WTC11 (cell line): ENCODE results near the gene SMARCA4. TPM values are rescaled to one million over a fixed set of nuclear protein-coding genes. Genes with fewer than 3 reads are reported as not detected.

Experiments
- ATAC-seq: fragments of 200-7000 bp; cut with Tn5 transposase; 2 replicates; pipeline ENCODE4 v1.10.0; 2021; ENCODE audit warnings: mild to moderate bottlenecking, moderate library complexity
- CTCF ChIA-PET: fragments of 300-600 bp; sonication (Branson Sonifier 250); formaldehyde crosslinking; loops from one replicate; lab custom pipeline; 2021; ENCODE audit warnings: antibody characterized with exemption; lab: Charles Lee
- POLR2A ChIA-PET: fragments of 350-600 bp; sonication (Branson Sonifier 250); formaldehyde crosslinking; loops from one replicate; lab custom pipeline; 2021; ENCODE audit warnings: antibody characterized with exemption; lab: Charles Lee
- DNase-seq: peaks from one replicate; pipeline ENCODE4 v3.0.0; 2021; ENCODE audit warnings: low spot score
- H3K27ac Mint-ChIP-seq: 2 replicates; pipeline ENCODE4 v1.8.0; 2021; ENCODE audit warnings: mixed read lengths
- H3K27me3 Mint-ChIP-seq: 2 replicates; pipeline ENCODE4 v1.8.0; 2021; ENCODE audit warnings: low read depth, mild to moderate bottlenecking, moderate library complexity, mixed read lengths
- H3K36me3 Mint-ChIP-seq: 2 replicates; pipeline ENCODE4 v1.8.0; 2021; ENCODE audit warnings: mixed read lengths
- H3K4me1 Mint-ChIP-seq: 2 replicates; pipeline ENCODE4 v1.8.0; 2022; ENCODE audit warnings: mixed read lengths
- H3K4me3 Mint-ChIP-seq: 2 replicates; pipeline ENCODE4 v1.8.0; 2021; ENCODE audit warnings: mild to moderate bottlenecking, moderate library complexity, mixed read lengths
- H3K9me3 Mint-ChIP-seq: 2 replicates; pipeline ENCODE4 v1.8.0; 2021; ENCODE audit warnings: mixed read lengths
- CBFB ChIP-seq: sonication (generic); formaldehyde crosslinking; IDR thresholded peaks from 2 replicates; pipeline ENCODE4 v1.8.1; 2022; ENCODE audit warnings: mild to moderate bottlenecking, low read depth, missing genetic modification reagents
- CREM ChIP-seq: sonication (generic); formaldehyde crosslinking; IDR thresholded peaks from 2 replicates; pipeline ENCODE4 v1.8.1; 2022; ENCODE audit warnings: mild to moderate bottlenecking, missing genetic modification reagents, moderate library complexity
- ELF4 ChIP-seq: sonication (generic); formaldehyde crosslinking; IDR thresholded peaks from 2 replicates; pipeline ENCODE4 v1.8.1; 2022; ENCODE audit warnings: low read depth, mild to moderate bottlenecking, moderate library complexity, missing genetic modification reagents
- ETV6 ChIP-seq: sonication (generic); formaldehyde crosslinking; IDR thresholded peaks from 2 replicates; pipeline ENCODE4 v1.8.1; 2022; ENCODE audit warnings: mild to moderate bottlenecking, missing genetic modification reagents
- GRHL2 ChIP-seq: fragments of 250-450 bp; sonication (Bioruptor Pico); IDR thresholded peaks from 2 replicates; pipeline ENCODE4 v1.8.0; 2022; ENCODE audit warnings: mild to moderate bottlenecking, moderate library complexity; ENCODE audit not compliant: insufficient replicate concordance, severe bottlenecking
- NR2C2 ChIP-seq: sonication (generic); formaldehyde crosslinking; IDR thresholded peaks from 2 replicates; pipeline ENCODE4 v1.8.0; 2022; ENCODE audit warnings: mild to moderate bottlenecking, missing genetic modification reagents
- NR3C1 ChIP-seq: sonication (generic); formaldehyde crosslinking; conservative IDR thresholded peaks from 2 replicates; pipeline ENCODE4 v1.8.1; 2023; ENCODE audit warnings: low read depth, mild to moderate bottlenecking, missing genetic modification reagents
- PRRX2 ChIP-seq: fragments of 250-450 bp; sonication (Bioruptor Pico); IDR thresholded peaks from 2 replicates; pipeline ENCODE4 v1.8.0; 2021; ENCODE audit warnings: mild to moderate bottlenecking
- TEAD1 ChIP-seq: sonication (generic); formaldehyde crosslinking; IDR thresholded peaks from 2 replicates; pipeline ENCODE4 v1.8.0; 2022; ENCODE audit warnings: mild to moderate bottlenecking, missing genetic modification reagents
- TEAD4 ChIP-seq: sonication (generic); formaldehyde crosslinking; IDR thresholded peaks from 2 replicates; pipeline ENCODE4 v1.8.0; 2022; ENCODE audit warnings: mild to moderate bottlenecking, missing genetic modification reagents
- TP53 ChIP-seq: sonication (generic); formaldehyde crosslinking; IDR thresholded peaks from 2 replicates; pipeline ENCODE4 v1.8.1; 2023; ENCODE audit warnings: mild to moderate bottlenecking, missing genetic modification reagents
- ZNF232 ChIP-seq: sonication (generic); formaldehyde crosslinking; IDR thresholded peaks from 2 replicates; pipeline ENCODE4 v1.8.0; 2022; ENCODE audit warnings: mild to moderate bottlenecking, missing genetic modification reagents
- ZNF263 ChIP-seq: sonication (generic); formaldehyde crosslinking; IDR thresholded peaks from 2 replicates; pipeline ENCODE4 v1.8.1; 2022; ENCODE audit warnings: low read depth, mild to moderate bottlenecking, moderate library complexity, missing genetic modification reagents
- ZNF317 ChIP-seq: sonication (generic); formaldehyde crosslinking; IDR thresholded peaks from 2 replicates; pipeline ENCODE4 v1.8.1; 2023; ENCODE audit warnings: low read depth, mild to moderate bottlenecking, moderate library complexity, missing genetic modification reagents, borderline replicate concordance
- ZNF423 ChIP-seq: fragments of 250-450 bp; sonication (Bioruptor Pico); IDR thresholded peaks from 2 replicates; pipeline ENCODE4 v2.1.2; 2022; ENCODE audit warnings: mild to moderate bottlenecking, moderate library complexity
- ZNF512 ChIP-seq: sonication (generic); formaldehyde crosslinking; IDR thresholded peaks from 2 replicates; pipeline ENCODE4 v1.8.1; 2022; ENCODE audit warnings: missing genetic modification reagents, borderline replicate concordance
- total RNA-seq: library from RNA; stranded (reverse); gene quantifications from 3 replicates; pipeline ENCODE4 v1.2.3, GENCODE V29; 2021
- TF ChIP-seq, protein P1 (sequence below): sonication (generic); formaldehyde crosslinking; conservative IDR thresholded peaks from 2 replicates; pipeline ENCODE4 v1.8.1; 2023; ENCODE audit warnings: mild to moderate bottlenecking, low read depth, missing genetic modification reagents, moderate library complexity
- TF ChIP-seq, protein P2 (sequence below): sonication (generic); formaldehyde crosslinking; IDR thresholded peaks from 2 replicates; pipeline ENCODE4 v1.8.1; 2023; ENCODE audit warnings: mild to moderate bottlenecking, missing genetic modification reagents
- TF ChIP-seq, protein P3 (sequence below): fragments of 250-450 bp; sonication (Bioruptor Pico); conservative IDR thresholded peaks from 2 replicates; pipeline ENCODE4 v1.9.0; 2021; ENCODE audit warnings: mild to moderate bottlenecking

The SMARCA4 gene
- total RNA-seq, 1 experiment from 2014 or later: 295 TPM

- TF ChIP-seq, protein P1, sequence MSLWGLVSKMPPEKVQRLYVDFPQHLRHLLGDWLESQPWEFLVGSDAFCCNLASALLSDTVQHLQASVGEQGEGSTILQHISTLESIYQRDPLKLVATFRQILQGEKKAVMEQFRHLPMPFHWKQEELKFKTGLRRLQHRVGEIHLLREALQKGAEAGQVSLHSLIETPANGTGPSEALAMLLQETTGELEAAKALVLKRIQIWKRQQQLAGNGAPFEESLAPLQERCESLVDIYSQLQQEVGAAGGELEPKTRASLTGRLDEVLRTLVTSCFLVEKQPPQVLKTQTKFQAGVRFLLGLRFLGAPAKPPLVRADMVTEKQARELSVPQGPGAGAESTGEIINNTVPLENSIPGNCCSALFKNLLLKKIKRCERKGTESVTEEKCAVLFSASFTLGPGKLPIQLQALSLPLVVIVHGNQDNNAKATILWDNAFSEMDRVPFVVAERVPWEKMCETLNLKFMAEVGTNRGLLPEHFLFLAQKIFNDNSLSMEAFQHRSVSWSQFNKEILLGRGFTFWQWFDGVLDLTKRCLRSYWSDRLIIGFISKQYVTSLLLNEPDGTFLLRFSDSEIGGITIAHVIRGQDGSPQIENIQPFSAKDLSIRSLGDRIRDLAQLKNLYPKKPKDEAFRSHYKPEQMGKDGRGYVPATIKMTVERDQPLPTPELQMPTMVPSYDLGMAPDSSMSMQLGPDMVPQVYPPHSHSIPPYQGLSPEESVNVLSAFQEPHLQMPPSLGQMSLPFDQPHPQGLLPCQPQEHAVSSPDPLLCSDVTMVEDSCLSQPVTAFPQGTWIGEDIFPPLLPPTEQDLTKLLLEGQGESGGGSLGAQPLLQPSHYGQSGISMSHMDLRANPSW (CRISPR knock-in tag): no peak
These were observed 72.9 kb downstream of the SMARCA4 start (continued) for GRCh38 chr19:11033763-11034162.

DNA sequence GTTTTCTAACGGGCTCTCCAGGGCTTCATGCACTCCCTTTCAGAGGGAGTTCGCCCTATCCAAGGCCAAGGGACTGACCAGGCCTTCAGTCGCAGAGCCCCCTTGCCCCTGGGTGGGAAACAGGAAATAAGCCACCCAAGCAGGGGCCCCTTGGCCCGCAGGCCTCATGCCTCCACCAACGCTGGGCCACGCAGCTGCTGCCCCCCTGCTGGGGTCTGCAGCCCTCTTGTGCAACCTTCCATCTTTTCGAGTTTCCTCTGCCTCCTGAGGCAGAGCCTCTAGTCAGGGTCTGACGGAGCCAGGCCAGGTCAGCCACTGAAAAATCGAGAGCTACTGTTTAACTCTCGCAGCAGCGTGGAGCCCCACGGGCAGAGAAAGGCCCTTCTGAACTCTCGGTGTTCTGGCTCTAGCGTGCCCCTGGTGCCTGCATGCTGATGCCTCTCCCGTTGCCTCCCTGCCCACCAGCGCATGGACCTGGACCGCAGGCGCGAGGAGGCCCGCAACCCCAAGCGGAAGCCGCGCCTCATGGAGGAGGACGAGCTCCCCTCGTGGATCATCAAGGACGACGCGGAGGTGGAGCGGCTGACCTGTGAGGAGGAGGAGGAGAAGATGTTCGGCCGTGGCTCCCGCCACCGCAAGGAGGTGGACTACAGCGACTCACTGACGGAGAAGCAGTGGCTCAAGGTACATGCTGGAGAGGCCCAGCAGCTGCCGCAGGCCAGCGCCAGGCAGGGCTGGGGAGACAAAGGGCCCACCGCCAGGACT lies 73.8 kb downstream of the SMARCA4 start:
- peaks cover 77% of the 10 kb centered on the region for H3K36me3 Mint-ChIP-seq
- POLR2A ChIA-PET: interaction anchor here (0.6 to 1.4 kb wide), 3 partner anchors 29 to 83 kb away, joined by 3 read pairs; partner anchors contain the start of gene LDLR
- H3K4me1 Mint-ChIP-seq: no peaks in the 10 kb centered on the region

More for the DNA sequence above, 73.8 kb downstream of the SMARCA4 start:
- Mint-ChIP-seq H3K27me3 (no peaks in the 10 kb centered on the region), H3K9me3 (no peaks in the 10 kb centered on the region), H3K4me3 (no peak overlapping the region), H3K27ac (peak overlapping the region; percentile 65)
- TF ChIP-seq ELF4 (CRISPR knock-in tag) (no peak), ZNF512 (CRISPR knock-in tag) (no peak), ZNF317 (CRISPR knock-in tag) (no peak), TEAD4 (CRISPR knock-in tag) (no peak), CREM (CRISPR knock-in tag) (no peak), PRRX2 (CRISPR knock-in tag) (no peak), NR3C1 (CRISPR knock-in tag) (no peak), CBFB (CRISPR knock-in tag) (no peak), TEAD1 (CRISPR knock-in tag) (no peak), ETV6 (no peak), GRHL2 (CRISPR knock-in tag) (no peak), NR2C2 (CRISPR knock-in tag) (no peak), ZNF263 (no peak), TP53 (no peak), ZNF423 (CRISPR knock-in tag) (no peak), ZNF232 (CRISPR knock-in tag) (no peak)
- TF ChIP-seq, protein P1 (CRISPR knock-in tag): no peak
- TF ChIP-seq, protein P2, sequence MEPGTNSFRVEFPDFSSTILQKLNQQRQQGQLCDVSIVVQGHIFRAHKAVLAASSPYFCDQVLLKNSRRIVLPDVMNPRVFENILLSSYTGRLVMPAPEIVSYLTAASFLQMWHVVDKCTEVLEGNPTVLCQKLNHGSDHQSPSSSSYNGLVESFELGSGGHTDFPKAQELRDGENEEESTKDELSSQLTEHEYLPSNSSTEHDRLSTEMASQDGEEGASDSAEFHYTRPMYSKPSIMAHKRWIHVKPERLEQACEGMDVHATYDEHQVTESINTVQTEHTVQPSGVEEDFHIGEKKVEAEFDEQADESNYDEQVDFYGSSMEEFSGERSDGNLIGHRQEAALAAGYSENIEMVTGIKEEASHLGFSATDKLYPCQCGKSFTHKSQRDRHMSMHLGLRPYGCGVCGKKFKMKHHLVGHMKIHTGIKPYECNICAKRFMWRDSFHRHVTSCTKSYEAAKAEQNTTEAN (CRISPR knock-in tag): no peak
- TF ChIP-seq, protein P3, sequence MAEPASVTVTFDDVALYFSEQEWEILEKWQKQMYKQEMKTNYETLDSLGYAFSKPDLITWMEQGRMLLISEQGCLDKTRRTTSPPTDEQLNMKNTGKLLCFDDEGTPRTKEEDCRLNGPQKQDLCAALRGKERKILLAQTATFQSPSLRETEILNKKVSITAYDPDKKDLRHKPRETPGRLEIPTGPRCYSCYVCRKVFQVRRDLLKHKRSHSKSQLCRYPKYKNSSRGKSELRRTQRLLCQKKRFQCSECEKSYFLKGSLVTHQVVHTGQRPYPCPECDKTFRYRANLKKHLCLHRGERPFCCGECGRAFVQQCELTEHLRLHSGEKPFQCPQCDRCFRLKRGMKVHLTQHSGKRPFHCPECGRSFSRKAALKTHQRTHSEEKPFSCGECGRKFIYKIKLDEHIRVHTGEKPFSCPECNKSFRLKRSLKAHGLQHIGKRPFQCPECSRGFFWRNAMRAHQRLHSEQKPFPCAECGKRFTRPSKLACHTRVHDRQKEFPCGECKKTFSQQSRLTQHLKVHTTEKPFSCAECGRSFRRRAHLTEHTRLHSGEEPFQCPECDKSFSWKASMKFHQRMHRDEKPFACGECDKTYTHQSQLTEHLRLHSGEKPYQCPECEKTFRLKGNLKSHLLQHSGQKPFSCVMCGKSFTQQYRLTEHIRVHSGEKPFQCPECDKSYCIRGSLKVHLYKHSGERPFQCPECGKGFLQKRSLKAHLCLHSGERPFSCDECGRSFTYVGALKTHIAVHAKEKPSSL (CRISPR knock-in tag): no peak
- CTCF ChIA-PET: interaction anchor here (0.5 to 2.1 kb wide), 8 partner anchors 51 to 169 kb away, joined by 3 to 19 read pairs (median 6); no protein-coding TSS in a partner anchor
- DNase-seq: no peak
- no peak for ATAC-seq
